HG03196 (cell line): Measurements from ENCODE around the gene TTF2.
"Not testable (repeated sequence)": the region's sequence is repeated elsewhere in the genome, so short reads cannot be mapped to it uniquely, and the experiment has no call there.

Experiments
- ATAC-seq: cut with Tn5 transposase; IDR thresholded peaks from one replicate; pipeline ENCODE4 v1.9.1; 2021; ENCODE audit not compliant: unreplicated experiment

TTF2 gene

DNA sequence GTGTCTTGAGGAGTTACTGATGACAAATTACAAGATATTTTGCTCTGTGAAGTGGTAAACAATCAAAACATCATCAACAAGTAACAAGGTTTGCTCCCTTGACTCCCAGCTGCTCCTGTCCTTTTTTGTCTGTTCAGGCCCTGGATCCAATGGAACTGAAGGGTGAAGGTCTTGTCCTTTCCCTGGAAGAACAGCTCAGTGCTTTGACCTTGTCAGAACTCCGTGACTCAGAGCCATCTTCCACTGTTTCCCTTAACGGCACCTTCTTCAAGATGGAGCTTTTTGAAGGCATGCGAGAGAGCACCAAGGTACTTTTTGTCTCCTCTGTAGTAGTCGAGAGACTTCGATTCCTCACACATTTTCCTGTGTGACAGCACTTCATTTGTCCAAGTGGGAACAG is 32.5 kb downstream of the TTF2 start:
- no peak for ATAC-seq

DNA sequence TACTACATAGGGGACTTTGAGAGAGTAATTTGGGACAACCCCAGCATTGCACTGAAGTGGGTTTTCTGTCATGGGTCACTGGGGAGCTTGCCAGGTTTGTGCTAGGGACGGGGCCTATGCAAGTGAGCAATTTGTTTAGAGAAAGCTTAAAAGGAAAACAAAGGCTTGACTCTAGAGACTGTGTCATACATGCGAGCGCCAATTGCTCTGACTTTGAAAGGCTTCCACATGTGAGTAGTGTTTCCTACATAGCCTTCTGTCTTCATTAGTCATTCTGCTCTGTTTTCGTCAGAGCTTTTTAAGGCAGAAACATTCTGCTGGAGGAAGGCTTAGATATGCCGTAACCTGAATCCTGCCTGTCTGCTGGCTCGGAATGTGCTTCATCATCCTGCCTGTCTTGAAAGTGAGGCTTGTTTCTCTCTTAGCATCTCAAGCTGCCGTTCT is 33.0 kb downstream of the TTF2 start:
- ATAC-seq: no peak

DNA sequence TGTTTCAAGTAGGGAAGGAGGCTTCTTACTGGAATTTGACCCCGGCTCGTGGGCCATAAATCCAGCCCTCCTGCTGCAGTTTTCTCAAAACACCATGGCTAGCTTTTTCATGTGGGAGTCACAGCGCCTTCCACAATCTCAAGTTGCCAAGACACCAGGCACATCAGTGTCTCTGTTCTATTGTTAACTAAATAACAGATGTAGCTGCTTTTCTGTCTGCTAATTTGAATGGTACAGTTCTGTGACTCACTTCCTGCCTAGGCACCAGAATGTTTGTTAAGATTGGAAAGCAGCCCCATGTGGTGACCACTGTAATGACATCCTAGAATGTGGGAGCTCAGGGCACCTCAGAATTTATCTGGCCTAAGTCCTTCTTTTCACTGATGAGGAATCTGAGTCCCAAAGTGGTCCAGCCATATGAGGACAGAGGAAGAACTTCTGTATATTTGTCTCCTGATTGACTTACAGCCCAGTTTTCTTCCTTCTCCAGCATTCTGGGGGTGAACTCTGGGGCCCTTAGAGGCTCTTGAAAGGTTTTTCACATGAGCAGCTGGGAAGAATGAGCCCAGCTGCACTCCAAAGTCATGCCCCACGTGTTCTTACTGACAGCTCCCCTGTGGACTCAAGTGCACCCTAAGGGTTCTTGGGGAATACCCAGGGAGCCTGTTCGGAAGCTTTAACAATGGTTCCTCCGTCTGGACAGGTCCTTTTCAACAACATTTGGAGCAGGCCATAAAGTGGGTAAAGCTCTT is 33.9 kb downstream of the TTF2 start:
- no peak for ATAC-seq

DNA sequence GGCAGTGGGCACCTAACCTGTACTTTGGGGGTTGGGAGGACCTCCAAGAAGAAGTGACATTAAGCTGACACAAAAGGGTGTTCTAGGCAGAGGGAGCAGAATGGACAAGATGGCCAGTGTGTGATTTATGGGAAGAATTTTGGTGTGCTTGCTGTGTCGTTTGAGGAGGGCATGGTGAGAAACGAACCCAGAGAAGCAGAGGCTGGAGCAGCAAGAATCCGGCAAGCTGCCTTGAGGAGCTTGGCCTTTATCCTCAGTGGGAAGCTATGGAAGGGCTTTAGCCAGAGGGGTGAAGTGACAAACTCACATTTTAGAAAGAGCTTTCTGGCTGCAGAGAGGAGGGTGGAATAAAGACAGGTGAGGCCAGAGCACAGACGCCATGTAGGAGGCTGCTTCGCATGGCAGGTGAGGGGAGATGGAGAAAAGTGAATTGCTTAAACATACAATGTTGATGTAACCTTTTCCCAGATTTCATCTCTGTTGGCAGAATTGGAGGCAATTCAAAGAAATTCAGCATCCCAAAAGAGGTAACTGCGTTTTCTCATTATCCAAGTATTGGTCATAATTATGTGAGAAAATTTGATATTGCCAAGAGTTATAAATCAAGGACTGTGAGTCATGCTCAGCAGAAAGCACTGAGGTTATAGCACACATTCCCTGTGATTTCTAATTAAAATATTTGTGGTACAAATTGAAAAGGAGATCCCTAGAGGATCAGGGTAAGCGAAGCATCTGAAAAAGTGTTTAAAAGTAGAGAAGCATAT is 34.9 kb downstream of the TTF2 start:
- no peak for ATAC-seq

DNA sequence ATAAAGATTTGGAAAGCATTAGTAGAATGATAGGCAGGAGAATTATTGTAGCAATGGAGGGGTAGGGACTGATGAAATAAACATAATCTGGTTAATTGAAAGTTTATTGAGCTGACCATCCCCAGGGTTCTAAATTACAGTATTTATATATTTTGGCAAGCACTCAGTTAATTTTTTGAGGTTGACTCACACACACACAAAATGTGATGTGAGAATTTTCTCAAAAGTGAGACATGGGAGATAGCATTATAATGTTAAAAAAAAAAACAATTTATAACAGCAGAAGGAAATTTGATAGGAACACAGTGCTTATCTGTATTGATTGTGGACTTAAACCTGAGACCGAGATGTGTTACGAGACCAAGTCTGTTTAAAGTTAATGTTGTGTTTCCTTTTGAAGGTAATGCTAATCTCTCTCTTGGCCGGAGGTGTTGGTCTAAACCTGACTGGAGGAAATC is 36.9 kb downstream of the TTF2 start:
- no peak for ATAC-seq

DNA sequence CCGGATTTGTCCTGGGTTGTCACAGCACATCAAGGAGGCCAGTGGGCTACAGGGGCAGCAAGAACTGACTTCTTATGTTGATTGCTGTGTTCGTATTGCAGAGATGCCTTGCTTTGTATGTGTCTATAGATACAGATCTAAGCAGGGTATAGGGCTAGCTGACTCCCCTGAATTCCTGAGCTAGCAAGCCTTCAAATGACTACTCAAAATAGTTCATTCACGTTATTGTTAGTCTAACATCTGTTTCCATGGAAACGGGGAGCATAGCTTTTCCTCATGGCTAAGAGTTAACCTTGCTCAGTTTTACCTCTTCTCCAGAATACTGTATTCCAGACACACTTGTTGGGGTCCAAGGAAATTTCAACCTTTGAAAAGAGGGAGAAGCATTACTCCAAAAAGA is 37.3 kb downstream of the TTF2 start:
- no peak for ATAC-seq

DNA sequence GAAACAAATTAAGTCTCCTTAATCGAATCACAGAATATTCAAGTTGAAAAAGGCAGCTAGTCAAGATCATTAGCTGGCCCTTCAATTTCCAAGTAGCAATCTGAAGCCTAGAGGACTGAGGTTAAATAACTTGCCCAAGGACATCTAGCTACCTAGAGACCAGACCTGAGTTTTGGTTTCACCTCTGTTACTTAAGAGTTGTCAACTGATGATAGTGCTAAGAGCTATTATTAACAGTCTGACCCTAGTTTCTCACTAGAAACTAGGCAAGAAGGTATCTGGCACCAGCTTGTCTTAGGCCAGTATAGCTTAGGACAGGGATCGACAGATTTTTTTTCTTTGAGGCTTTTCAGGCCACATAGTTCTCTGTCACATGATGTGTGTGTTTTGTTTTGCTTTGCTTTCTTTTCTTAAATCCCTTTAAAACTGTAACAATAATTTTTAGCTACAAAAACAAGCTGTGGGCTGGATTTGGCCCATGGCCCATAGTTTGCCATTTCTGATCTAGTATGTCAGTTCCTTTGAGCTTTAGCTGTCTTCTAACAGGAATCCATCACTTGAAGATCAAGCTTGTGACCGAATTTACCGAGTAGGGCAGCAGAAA is 38.3 kb downstream of the TTF2 start:
- no peak for ATAC-seq

DNA sequence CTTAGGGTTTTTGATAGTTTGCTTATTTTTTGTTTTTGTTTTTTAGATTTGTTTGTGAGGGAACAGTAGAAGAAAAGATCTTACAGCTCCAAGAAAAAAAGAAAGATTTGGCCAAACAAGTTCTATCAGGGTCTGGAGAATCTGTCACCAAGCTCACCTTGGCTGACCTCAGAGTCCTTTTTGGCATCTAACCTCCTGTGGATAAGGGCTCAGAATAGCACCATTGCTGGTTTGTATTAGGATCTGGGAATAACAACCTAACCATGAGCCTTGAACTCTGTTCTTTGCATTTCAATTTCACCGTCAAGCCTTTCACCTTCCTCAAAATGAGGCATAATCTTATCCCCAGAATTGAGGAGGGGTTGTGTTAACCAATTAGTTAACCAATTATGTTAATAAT is 41.2 kb downstream of the TTF2 start:
- ATAC-seq: no peak

DNA sequence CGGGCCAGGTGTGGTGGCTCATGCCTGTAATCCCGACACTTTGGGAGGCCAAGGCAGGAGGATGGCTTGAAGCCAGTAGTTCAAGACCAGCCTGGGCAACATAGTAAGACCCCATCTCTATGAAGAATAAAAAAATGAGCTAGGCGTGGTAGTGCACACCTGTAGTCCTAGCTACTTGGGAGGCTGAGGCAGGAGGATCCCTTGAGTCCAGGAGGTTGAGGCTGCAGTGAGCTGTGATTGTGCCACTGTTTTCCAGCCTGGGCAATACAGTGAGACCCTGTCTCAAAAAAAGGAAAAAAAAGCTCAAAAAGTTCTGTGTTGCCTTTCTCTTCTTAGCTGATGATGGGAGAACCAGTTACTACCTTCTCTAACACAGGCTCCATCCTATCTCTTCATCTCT is 41.7 kb downstream of the TTF2 start:
- not testable (repeated sequence) for ATAC-seq

DNA sequence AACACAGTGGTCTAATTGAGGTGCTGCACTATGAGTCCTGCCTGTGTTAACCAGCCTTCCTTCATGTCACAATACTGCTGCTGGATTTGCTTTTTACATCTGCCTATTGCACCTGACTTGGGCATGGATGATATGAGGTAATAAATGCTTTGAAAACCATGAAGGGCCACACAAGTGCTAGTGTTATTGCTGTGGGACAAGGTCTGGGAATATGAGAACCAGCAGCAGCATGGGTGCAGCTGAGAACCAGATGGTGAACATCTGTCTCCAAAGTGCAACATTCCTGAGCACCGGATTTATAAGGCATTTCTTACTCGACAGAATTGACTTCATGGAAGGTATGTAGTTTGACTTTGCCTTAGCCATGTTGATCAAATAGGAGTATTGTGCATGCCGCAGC is 44.9 kb downstream of the TTF2 start:
- no peak for ATAC-seq

DNA sequence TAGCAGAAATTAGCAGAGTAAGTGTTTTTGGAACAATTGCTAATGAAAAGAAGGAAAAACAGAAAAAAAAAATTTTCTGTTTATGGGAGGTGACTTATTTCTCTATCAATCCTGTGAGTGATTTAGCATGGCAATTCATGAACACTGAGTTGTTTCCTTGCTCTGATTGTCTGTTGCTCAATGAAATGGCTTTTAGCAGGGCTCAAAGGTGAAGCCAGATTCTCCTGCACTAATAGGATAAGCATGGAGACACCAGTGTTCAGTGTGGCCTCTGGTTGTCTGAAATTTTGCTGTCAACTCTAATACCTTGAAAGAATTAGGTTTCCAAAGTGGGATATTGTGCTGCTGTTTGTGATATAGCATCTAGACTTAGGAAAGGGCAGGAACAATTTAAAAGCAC is 45.6 kb downstream of the TTF2 start:
- ATAC-seq: no peak

DNA sequence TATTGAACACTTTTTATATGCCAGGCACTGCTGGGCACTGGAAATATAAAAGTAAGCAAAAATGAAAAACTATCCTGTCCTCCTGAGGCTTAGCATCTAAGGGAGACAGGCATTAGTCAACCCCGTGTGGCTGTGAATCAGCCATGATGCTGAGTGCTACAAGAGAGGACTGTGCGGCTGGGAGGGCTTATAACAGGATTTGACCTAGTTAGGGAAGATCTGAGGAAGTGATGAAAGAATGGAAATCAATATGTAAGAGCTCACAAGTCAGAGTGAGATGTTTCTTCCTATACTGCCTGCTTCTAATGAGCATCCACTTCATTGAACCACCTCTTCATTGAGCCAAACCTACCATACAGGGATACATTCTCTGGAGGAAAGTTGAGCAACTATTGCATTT is 46.4 kb downstream of the TTF2 start:
- no peak for ATAC-seq

DNA sequence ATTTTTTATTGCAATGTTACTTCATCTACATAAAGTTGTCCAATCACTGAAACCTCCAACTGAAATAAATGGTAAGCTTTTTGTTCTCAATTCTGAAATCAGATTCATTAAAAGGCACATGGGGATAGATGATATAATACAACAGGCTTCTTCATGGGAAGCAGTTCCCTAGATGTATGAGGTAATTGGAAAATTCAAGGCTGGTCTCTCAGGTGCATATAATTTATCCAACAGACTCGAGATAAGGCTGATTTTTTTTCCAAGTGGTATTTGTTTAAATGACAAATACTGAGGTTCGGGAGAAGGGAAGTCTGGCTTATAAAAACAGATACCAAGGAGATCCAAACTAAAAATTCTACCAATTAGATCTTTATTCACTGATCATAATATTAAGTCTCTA is 47.2 kb downstream of the TTF2 start:
- no peak for ATAC-seq

DNA sequence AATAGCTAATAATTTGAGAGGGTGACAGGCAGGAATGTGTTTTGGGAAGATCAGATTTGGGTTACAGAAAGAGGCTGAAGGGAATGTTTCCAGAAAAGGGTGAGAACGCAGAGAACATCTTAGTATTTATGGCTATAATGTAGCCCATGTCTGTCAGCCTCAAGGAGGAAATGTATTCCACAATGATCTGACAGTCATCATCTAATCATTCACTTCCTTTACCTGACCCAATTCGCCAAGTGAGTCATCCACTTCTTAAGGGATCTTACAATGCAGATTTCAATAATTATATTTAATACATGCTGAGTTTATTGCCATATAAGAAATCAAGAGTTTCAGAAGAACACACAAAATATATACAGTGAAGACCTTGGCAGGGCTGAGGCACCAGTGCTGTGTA is 50.6 kb downstream of the TTF2 start:
- ATAC-seq: no peak

DNA sequence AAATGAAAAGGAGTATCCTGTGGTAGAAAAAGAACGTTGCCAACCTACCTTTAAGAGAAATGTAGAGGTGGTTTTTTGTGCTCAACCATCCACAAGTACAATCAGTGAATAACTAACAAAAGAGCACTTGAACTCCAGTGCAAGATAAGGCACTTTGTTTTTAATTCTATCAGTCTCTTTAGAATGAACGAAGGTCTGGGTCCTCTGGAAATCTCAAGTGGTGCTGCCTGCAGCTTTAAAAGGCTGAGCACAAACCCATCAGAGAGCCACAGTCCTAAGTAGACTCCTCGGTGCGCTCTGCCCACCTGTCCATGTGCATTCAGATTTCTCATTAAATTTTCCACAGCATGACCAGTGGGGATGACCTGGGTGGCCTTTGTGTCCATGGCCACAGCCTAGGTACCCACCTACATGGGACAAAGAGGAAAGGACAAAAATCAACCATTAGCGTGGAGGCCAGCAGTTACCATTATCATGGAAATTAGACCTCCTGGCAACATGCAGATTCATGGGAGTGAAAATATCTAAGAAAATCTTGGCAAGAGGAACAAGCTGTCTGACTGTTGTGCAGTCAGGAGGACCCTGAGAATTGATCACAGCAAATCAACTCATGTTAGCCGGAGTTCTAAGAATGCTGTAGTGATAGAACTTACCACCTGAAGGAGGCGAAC is 52.1 kb downstream of the TTF2 start:
- no peak for ATAC-seq

DNA sequence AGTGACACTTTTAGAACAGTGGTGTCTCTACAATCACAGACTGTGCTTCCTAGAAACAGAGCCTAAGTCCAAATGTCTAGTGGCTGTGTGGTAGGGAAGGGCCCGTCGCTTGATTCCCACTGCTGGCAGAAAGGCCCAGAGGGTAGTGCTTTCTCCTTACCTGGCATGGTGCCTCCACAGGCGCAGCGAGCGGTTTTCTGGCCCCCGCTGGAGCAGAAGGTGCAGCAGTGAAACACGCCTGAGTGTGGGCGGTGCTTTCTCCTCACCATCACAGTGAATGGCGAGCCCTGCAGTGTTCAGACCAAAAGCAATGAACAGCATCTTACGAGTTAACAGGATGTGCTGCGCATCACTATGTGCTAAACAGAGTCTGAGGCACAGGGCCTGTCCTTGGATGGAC is 53.1 kb downstream of the TTF2 start:
- ATAC-seq: no peak

DNA sequence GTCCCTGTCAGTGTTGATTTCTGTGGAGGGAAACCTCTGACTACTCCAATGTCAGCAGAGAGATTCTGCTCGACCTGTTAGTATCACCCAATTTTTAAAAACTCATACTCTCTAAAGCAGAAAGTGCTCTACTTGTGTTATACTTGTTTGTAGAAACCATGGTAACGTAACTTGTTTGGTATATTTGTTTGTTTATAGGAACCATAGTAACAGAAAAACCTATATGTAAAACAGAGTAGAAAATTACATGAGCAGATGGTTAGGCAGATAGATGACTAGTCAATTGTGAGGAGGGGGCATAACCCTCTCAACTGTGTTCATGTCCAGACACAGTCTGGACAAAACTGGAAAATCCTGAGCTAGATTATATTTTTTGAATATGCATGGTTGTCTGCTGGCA is 54.8 kb downstream of the TTF2 start:
- ATAC-seq: no peak

DNA sequence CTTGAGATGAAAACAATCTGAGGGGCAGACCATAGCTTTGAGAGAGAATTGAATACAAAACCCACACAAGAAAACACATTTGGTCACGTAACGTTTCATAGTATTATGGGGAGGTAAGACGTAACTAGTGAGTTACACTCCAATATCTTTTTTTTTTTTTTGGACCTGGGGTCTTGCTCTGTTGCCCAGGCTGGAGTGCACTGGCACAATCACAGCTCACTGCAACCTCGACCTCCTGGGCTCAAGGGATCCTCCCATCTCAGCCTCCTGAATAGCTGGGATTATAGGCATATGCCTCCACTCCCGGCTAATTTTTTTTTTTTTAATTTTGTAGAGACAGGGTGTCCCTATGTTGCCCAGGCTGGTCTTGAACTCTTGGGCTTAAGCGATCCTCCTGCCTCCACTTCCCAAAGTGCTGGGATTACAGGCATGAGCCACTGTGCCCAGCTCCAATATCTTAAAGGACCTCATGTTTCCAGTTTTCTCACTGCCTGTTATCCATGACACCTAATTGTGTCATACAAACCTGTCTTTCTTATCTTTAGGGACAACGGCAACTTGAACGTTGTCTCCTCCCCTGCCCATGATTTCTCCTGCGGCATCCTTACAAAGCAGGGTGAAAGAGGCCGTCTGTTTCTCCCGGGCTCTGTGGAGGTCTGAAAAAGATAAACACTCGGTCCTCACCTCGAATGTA is 56.1 kb downstream of the TTF2 start:
- no peak for ATAC-seq

DNA sequence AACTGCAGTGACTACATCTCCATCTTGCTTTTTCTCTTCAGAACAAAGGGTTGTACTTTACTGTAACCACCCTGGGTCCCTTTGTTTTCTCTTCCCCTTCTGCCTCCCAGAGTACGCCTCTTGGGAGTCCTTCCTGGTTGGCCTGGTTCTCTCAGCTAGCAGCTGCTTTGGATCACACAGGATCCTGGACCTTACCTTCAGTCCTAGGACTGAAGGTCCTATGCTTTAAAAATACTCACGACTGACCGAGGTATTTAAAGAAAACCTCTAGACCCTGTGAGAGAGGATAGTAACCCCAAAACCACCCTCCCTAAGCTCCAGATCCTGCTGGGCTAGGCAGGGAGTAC is 56.6 kb downstream of the TTF2 start:
- ATAC-seq: no peak

DNA sequence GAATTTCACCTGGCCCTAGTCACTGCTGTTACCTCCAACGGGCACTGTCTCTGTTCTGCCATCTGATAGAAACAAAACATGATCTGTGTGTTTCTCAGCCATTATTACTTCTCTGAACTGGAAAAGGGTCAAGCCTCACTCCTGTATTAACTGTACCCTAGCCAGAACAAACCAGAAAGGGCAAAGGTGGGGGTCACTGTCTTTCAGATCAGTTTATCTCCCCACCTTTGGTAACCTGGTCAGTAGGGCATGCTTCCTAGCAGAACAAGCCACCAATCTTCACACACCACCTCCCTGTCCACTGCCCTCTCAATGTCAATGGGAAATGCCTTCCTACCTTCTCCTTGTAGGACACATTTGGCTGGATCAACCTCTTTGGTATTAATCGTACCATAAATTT is 57.6 kb downstream of the TTF2 start:
- no peak for ATAC-seq

DNA sequence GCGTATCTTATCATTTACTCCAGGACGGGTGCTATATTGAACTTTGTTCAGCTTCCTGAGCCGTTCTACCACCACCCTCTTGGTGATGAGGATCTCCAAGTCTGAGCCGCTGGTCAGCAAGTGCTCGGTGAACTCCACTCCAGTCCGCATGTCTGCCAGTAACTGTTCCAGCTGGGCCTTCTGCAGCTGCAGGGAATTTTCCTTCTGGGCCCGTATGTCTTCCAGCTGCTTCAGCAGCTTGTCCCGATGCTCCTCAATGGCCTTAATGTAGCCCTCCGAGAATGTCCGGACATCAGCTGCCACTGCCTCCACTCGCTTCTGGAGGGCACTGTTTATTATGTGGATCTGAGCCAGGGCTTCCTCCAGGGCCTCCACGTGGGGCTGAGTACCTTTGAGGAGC is 58.0 kb downstream of the TTF2 start:
- ATAC-seq: no peak
